ENCODE measurements around the gene CASP10. TPM values are rescaled to one million over a fixed set of nuclear protein-coding genes. Genes with fewer than 3 reads are reported as not detected.

CASP10 gene
- total and polyA plus RNA-seq, 2 of the 8 experiments (the other 6 are each of a cell fraction or from before 2014, with no cell fraction given) = 2.3 to 4.0 TPM

DNA sequence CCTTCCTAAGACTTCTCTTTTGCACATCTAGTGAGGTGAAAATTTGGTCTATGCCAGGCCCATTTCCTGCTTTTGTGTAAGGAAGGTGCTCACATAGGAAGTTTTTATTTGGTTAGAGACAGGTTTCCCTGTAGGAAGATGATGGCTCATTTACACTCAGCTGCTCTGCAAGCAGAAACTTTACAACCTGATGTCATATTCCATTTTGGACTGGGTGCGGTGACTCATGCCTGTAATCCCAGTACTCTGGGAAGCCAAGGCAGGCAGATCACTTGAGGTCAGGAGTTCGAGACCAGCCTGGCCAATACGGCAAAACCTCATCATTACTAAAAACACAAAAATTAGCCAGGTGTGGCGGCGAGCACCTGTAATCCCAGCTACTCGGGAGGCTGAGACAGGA lies 35.8 kb downstream of the CASP10 start:
- no peak overlapping the region for H3K4ac ChIP-seq (replicated peaks; ENCODE audit: insufficient read length, low read depth, low read length)
- H2BK120ac ChIP-seq (replicated peaks; ENCODE audit: low read depth, low read length) = no peak overlapping the region
- TF ChIP-seq BRCA1 (IDR thresholded peaks at IDR 0.05; ENCODE audit: low read depth, low read length) = no peak
- no peak for TF ChIP-seq TAF7 (optimal IDR thresholded peaks at IDR 0.05; ENCODE audit: borderline replicate concordance, low read depth, low read length)
- TF ChIP-seq CREB1 (IDR thresholded peaks at IDR 0.05) = no peak
- TF ChIP-seq SP4 (IDR thresholded peaks at IDR 0.05; ENCODE audit: low read length) = no peak
- TF ChIP-seq EP300 (IDR thresholded peaks at IDR 0.05; ENCODE audit: borderline replicate concordance in 1 of 2, low read depth in 2 of 2, low read length in 2 of 2) = no peak
- TF ChIP-seq BCL11A (IDR thresholded peaks at IDR 0.05; ENCODE audit: low read depth in 2 of 2, low read length in 2 of 2) = no peak
- TF ChIP-seq CHD2 (IDR thresholded peaks at IDR 0.05; ENCODE audit: low read length) = no peak
- no peak for TF ChIP-seq TEAD4 (IDR thresholded peaks at IDR 0.05; ENCODE audit: low read depth, low read length)
- no peak for TF ChIP-seq CHD1 (IDR thresholded peaks at IDR 0.05; ENCODE audit: low read depth, low read length)
- TF ChIP-seq SAP30 (IDR thresholded peaks at IDR 0.05; ENCODE audit: insufficient read depth, insufficient replicate concordance, low read length) = no peak
- no peak for TF ChIP-seq SUZ12 (IDR thresholded peaks at IDR 0.05; ENCODE audit: low read length)
- TF ChIP-seq, protein P1, sequence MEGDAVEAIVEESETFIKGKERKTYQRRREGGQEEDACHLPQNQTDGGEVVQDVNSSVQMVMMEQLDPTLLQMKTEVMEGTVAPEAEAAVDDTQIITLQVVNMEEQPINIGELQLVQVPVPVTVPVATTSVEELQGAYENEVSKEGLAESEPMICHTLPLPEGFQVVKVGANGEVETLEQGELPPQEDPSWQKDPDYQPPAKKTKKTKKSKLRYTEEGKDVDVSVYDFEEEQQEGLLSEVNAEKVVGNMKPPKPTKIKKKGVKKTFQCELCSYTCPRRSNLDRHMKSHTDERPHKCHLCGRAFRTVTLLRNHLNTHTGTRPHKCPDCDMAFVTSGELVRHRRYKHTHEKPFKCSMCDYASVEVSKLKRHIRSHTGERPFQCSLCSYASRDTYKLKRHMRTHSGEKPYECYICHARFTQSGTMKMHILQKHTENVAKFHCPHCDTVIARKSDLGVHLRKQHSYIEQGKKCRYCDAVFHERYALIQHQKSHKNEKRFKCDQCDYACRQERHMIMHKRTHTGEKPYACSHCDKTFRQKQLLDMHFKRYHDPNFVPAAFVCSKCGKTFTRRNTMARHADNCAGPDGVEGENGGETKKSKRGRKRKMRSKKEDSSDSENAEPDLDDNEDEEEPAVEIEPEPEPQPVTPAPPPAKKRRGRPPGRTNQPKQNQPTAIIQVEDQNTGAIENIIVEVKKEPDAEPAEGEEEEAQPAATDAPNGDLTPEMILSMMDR (IDR thresholded peaks at IDR 0.05; ENCODE audit: control extremely low read depth in 1 of 3, insufficient read depth in 1 of 3, low read depth in 1 of 3, low read length in 3 of 3) = no peak
- no peak overlapping the region; the same call in 1 of the 2 replicates for H3K27ac ChIP-seq (ENCODE audit: low read depth, low read length)
- no peaks in the 10 kb centered on the region for H3K23me2 ChIP-seq (ENCODE audit: low read depth, low read length)
- H4K8ac ChIP-seq (ENCODE audit: extremely low read depth, insufficient read depth, low read length) = no peak overlapping the region
- H2BK15ac ChIP-seq (ENCODE audit: low read length) = no peak overlapping the region
- H3K36me3 ChIP-seq (ENCODE audit: control insufficient read depth in 2 of 4, insufficient read depth in 4 of 4, low read length in 3 of 4) = no peaks in the 10 kb centered on the region
- no peak overlapping the region for H3K23ac ChIP-seq (ENCODE audit: insufficient read length)
- H3K4me2 ChIP-seq (ENCODE audit: insufficient read depth in 1 of 2, low read depth in 2 of 2, low read length in 2 of 2) = no peak overlapping the region
- H3K9ac ChIP-seq (replicated peaks in 1 of 4; ENCODE audit: extremely low read depth in 1 of 4, low read depth in 3 of 4, low read length in 3 of 4) = no peak overlapping the region
- H3K79me1 ChIP-seq (ENCODE audit: low read depth, low read length) = no peaks in the 10 kb centered on the region
- no peak overlapping the region for H2AFZ ChIP-seq (ENCODE audit: low read length)
- no peak for FAIRE-seq
- no peaks in the 10 kb centered on the region; a peak in 1 of 4 replicates for H3K9me3 ChIP-seq (ENCODE audit: insufficient read depth in 2 of 2, low read depth in 1 of 2, low read length in 1 of 2)
- DNase-seq (ENCODE audit: low read depth in 1 of 2, low spot score in 2 of 2) = no peak
- H3K18ac ChIP-seq (ENCODE audit: extremely low read depth, low read length) = no peak overlapping the region
- H3K27me3 ChIP-seq (replicated peaks in 1 of 4; ENCODE audit: control insufficient read depth in 3 of 4, extremely low read depth in 1 of 4, insufficient read depth in 3 of 4, low read length in 3 of 4) = no peaks in the 10 kb centered on the region
- H3K79me2 ChIP-seq (ENCODE audit: control insufficient read depth in 1 of 2, insufficient read depth in 2 of 2, low read length in 2 of 2) = no peaks in the 10 kb centered on the region
- H4K5ac ChIP-seq (ENCODE audit: insufficient read length, low read depth, low read length) = no peak overlapping the region
- no peak overlapping the region for H3K56ac ChIP-seq (replicated peaks; ENCODE audit: insufficient read length, low read depth, low read length)
- H4K20me1 ChIP-seq (replicated peaks in 1 of 2; ENCODE audit: control insufficient read depth in 1 of 2, insufficient read depth in 2 of 2, low read length in 2 of 2) = no peaks in the 10 kb centered on the region
- no peak overlapping the region for H3K4me3 ChIP-seq (ENCODE audit: extremely low read depth in 1 of 4, insufficient read depth in 2 of 4, low read depth in 3 of 4, low read length in 4 of 4)
- POLR2A ChIA-PET (ENCODE audit: partially characterized antibody) = interaction anchor here (1.2 kb wide), 1 partner anchor 102 kb away, joined by 4 read pairs; no protein-coding TSS in a partner anchor
- WGBS, 2 experiments (ENCODE audit: extremely low coverage in 1 of 2, insufficient coverage in 1 of 2, insufficient read length in 1 of 2, insufficient replicate concordance in 2 of 2, low coverage in 1 of 2, low lambda C conversion rate in 2 of 2, missing lambda C conversion rate in 1 of 2) = 95% methylated on average over 6 of the region's 6 CpGs; no CpG with 5 or more reads in 1 of the 2 experiments
- CTCF ChIA-PET (ENCODE audit: partially characterized antibody) = interaction anchor here (0.6 to 1.3 kb wide), 7 partner anchors 13 to 256 kb away, joined by 3 to 4 read pairs (median 3); partner anchors contain the start of gene CASP10
- no peak overlapping the region for H4K91ac ChIP-seq (replicated peaks; ENCODE audit: insufficient read length, low read length)
- H3K4me1 ChIP-seq (replicated peaks in 1 of 4; ENCODE audit: control insufficient read depth in 3 of 4, insufficient read depth in 4 of 4, low read length in 3 of 4) = peaks cover 5 to 23% (median 13%) of the 10 kb centered on the region in 4 experiments; a peak in 6 of 7 replicates
- peak overlapping the region; percentile 65; the same call in 1 of the 2 replicates for H2BK12ac ChIP-seq (ENCODE audit: low read depth, low read length)
- no peak overlapping the region for H2BK20ac ChIP-seq (ENCODE audit: low read length)
- H3K14ac ChIP-seq (ENCODE audit: insufficient read length) = no peak overlapping the region
- H2BK5ac ChIP-seq (ENCODE audit: low read depth, low read length) = no peak overlapping the region
- H2AK5ac ChIP-seq (ENCODE audit: low read depth, low read length) = no peak overlapping the region

Measured in H1 (cell line).